ENCODE measurements around the gene NUP214.

NUP214 gene

GRCh38 chr9:131228988-131229387 lies 103.6 kb downstream of the NUP214 start:
- FAIRE-seq (no peak), DNase-seq (ENCODE audit: insufficient read length, low spot score) (no peak)
- TF ChIP-seq PAX5 (IDR thresholded peaks at IDR 0.05; ENCODE audit: insufficient read depth, low read length, severe bottlenecking): no peak

GRCh38 chr9:131233556-131233955 lies 108.2 kb downstream of the NUP214 start:
- no peak for TF ChIP-seq POLR2AphosphoS5 (IDR thresholded peaks at IDR 0.05; ENCODE audit: low read depth, low read length)
- TF ChIP-seq POU2F2 (IDR thresholded peaks at IDR 0.05; ENCODE audit: low read depth, low read length): no peak
- no peak for TF ChIP-seq POLR2A (IDR thresholded peaks at IDR 0.05; ENCODE audit: low read depth, low read length)
- no peak for TF ChIP-seq TAF1 (IDR thresholded peaks at IDR 0.05; ENCODE audit: low read depth, low read length)
- no peak for TF ChIP-seq PAX5 (IDR thresholded peaks at IDR 0.05; ENCODE audit: insufficient read depth, low read length, severe bottlenecking)
- TF ChIP-seq SPI1 (IDR thresholded peaks at IDR 0.05; ENCODE audit: low read depth, low read length): no peak
- FAIRE-seq (no peak), DNase-seq (ENCODE audit: insufficient read length, low spot score) (no peak)

- no peak for TF ChIP-seq PAX5 (IDR thresholded peaks at IDR 0.05; ENCODE audit: insufficient read depth, low read length, severe bottlenecking)
- no peak for TF ChIP-seq POU2F2 (IDR thresholded peaks at IDR 0.05; ENCODE audit: low read depth, low read length)
- no peak for TF ChIP-seq SPI1 (IDR thresholded peaks at IDR 0.05; ENCODE audit: low read depth, low read length)
- no peak for TF ChIP-seq TAF1 (IDR thresholded peaks at IDR 0.05; ENCODE audit: low read depth, low read length)
- no peak for TF ChIP-seq POLR2A (IDR thresholded peaks at IDR 0.05; ENCODE audit: low read depth, low read length)
- TF ChIP-seq POLR2AphosphoS5 (IDR thresholded peaks at IDR 0.05; ENCODE audit: low read depth, low read length): no peak
- DNase-seq (ENCODE audit: insufficient read length, low spot score) (no peak), FAIRE-seq (no peak)
Observed at GRCh38 chr9:131233995-131234394, 108.6 kb downstream of the NUP214 start.

GRCh38 chr9:131234799-131235479 lies 109.6 kb downstream of the NUP214 start:
- DNase-seq (ENCODE audit: insufficient read length, low spot score) (no peak), FAIRE-seq (no peak)
- TF ChIP-seq PAX5 (IDR thresholded peaks at IDR 0.05; ENCODE audit: insufficient read depth, low read length, severe bottlenecking) (no peak), TAF1 (IDR thresholded peaks at IDR 0.05; ENCODE audit: low read depth, low read length) (no peak), POLR2AphosphoS5 (IDR thresholded peaks at IDR 0.05; ENCODE audit: low read depth, low read length) (no peak), POU2F2 (IDR thresholded peaks at IDR 0.05; ENCODE audit: low read depth, low read length) (no peak), POLR2A (IDR thresholded peaks at IDR 0.05; ENCODE audit: low read depth, low read length) (no peak), SPI1 (IDR thresholded peaks at IDR 0.05; ENCODE audit: low read depth, low read length) (no peak)

GRCh38 chr9:131235480-131235851 lies 110.1 kb downstream of the NUP214 start:
- DNase-seq (ENCODE audit: insufficient read length, low spot score): no peak
- FAIRE-seq: no peak
- no peak for TF ChIP-seq TAF1 (IDR thresholded peaks at IDR 0.05; ENCODE audit: low read depth, low read length)
- TF ChIP-seq POLR2A (IDR thresholded peaks at IDR 0.05; ENCODE audit: low read depth, low read length): no peak
- TF ChIP-seq SPI1 (IDR thresholded peaks at IDR 0.05; ENCODE audit: low read depth, low read length): no peak
- TF ChIP-seq POLR2AphosphoS5 (IDR thresholded peaks at IDR 0.05; ENCODE audit: low read depth, low read length): no peak
- no peak for TF ChIP-seq PAX5 (IDR thresholded peaks at IDR 0.05; ENCODE audit: insufficient read depth, low read length, severe bottlenecking)
- no peak for TF ChIP-seq POU2F2 (IDR thresholded peaks at IDR 0.05; ENCODE audit: low read depth, low read length)

- TF ChIP-seq POLR2A (IDR thresholded peaks at IDR 0.05; ENCODE audit: low read depth, low read length) (no peak), POLR2AphosphoS5 (IDR thresholded peaks at IDR 0.05; ENCODE audit: low read depth, low read length) (no peak), POU2F2 (IDR thresholded peaks at IDR 0.05; ENCODE audit: low read depth, low read length) (no peak), TAF1 (IDR thresholded peaks at IDR 0.05; ENCODE audit: low read depth, low read length) (no peak), PAX5 (IDR thresholded peaks at IDR 0.05; ENCODE audit: insufficient read depth, low read length, severe bottlenecking) (no peak), SPI1 (IDR thresholded peaks at IDR 0.05; ENCODE audit: low read depth, low read length) (no peak)
- FAIRE-seq (no peak), DNase-seq (ENCODE audit: insufficient read length, low spot score) (no peak)
Observed at GRCh38 chr9:131236161-131236560, 110.8 kb downstream of the NUP214 start.

GRCh38 chr9:131236761-131237160 lies 111.4 kb downstream of the NUP214 start:
- TF ChIP-seq POLR2AphosphoS5 (IDR thresholded peaks at IDR 0.05; ENCODE audit: low read depth, low read length) (no peak), TAF1 (IDR thresholded peaks at IDR 0.05; ENCODE audit: low read depth, low read length) (no peak), POLR2A (IDR thresholded peaks at IDR 0.05; ENCODE audit: low read depth, low read length) (no peak), PAX5 (IDR thresholded peaks at IDR 0.05; ENCODE audit: insufficient read depth, low read length, severe bottlenecking) (no peak)
- no peak for FAIRE-seq
- DNase-seq (ENCODE audit: insufficient read length, low spot score): no peak

GRCh38 chr9:131237291-131237690 lies 111.9 kb downstream of the NUP214 start:
- DNase-seq (ENCODE audit: insufficient read length, low spot score): no peak
- no peak for FAIRE-seq

GRCh38 chr9:131237931-131238401 lies 112.6 kb downstream of the NUP214 start:
- DNase-seq (ENCODE audit: insufficient read length, low spot score) (peak; percentile 64), FAIRE-seq (peak; percentile 95)
- TF ChIP-seq SPI1 (IDR thresholded peaks at IDR 0.05; ENCODE audit: low read depth, low read length) (peak; percentile 15; the same call in 1 of the 2 replicates), TAF1 (IDR thresholded peaks at IDR 0.05; ENCODE audit: low read depth, low read length) (peak; percentile 84), PAX5 (IDR thresholded peaks at IDR 0.05; ENCODE audit: insufficient read depth, low read length, severe bottlenecking) (no peak), POU2F2 (IDR thresholded peaks at IDR 0.05; ENCODE audit: low read depth, low read length) (peak; percentile 57; the same call in 1 of the 2 replicates), POLR2A (IDR thresholded peaks at IDR 0.05; ENCODE audit: low read depth, low read length) (peak; percentile 86), POLR2AphosphoS5 (IDR thresholded peaks at IDR 0.05; ENCODE audit: low read depth, low read length) (peak; percentile 80)

More at GRCh38 chr9:131237291-131237690, 111.9 kb downstream of the NUP214 start:
- TF ChIP-seq SPI1 (IDR thresholded peaks at IDR 0.05; ENCODE audit: low read depth, low read length) (no peak), PAX5 (IDR thresholded peaks at IDR 0.05; ENCODE audit: insufficient read depth, low read length, severe bottlenecking) (no peak), TAF1 (IDR thresholded peaks at IDR 0.05; ENCODE audit: low read depth, low read length) (no peak), POU2F2 (IDR thresholded peaks at IDR 0.05; ENCODE audit: low read depth, low read length) (no peak), POLR2AphosphoS5 (IDR thresholded peaks at IDR 0.05; ENCODE audit: low read depth, low read length) (no peak), POLR2A (IDR thresholded peaks at IDR 0.05; ENCODE audit: low read depth, low read length) (no peak)
